ENCODE results near the gene CDC7. TPM values are rescaled to one million over a fixed set of nuclear protein-coding genes. Genes with fewer than 3 reads are reported as not detected.

The CDC7 gene
- total RNA-seq, 1 experiment from 2014 or later = 15.6 TPM

DNA sequence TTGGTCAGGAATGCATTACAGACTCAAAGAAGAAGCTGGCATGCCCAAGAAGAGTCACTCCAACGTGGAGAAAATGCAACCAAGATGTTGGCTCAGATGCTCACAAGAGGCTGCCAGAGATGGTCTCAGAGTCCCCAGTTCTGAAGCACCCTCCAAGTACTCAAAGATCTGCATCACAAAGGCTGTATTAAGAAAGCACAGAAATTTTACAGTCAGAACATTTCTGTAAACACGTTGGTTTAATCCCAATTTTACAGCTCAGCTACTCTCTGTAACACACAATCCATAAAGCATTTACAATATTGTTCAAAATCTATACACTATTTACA, 69.4 kb downstream of the CDC7 start:
- Mint-ChIP-seq H3K4me3 (ENCODE audit: low read depth, unreplicated experiment) (no peak overlapping the region), H3K9me3 (ENCODE audit: low read depth, unreplicated experiment) (no peaks in the 10 kb centered on the region), H3K27me3 (ENCODE audit: unreplicated experiment) (no peaks in the 10 kb centered on the region), H3K27ac (ENCODE audit: unreplicated experiment) (no peak overlapping the region), H3K4me1 (ENCODE audit: low read depth, unreplicated experiment) (peaks cover 14% of the 10 kb centered on the region), H3K36me3 (ENCODE audit: insufficient read depth, unreplicated experiment) (no peaks in the 10 kb centered on the region)
- intact Hi-C loops (cut with micrococcal nuclease; ENCODE audit: unreplicated experiment) = no loop called here
- DNase-seq = no peak
- TF ChIP-seq, protein P1, sequence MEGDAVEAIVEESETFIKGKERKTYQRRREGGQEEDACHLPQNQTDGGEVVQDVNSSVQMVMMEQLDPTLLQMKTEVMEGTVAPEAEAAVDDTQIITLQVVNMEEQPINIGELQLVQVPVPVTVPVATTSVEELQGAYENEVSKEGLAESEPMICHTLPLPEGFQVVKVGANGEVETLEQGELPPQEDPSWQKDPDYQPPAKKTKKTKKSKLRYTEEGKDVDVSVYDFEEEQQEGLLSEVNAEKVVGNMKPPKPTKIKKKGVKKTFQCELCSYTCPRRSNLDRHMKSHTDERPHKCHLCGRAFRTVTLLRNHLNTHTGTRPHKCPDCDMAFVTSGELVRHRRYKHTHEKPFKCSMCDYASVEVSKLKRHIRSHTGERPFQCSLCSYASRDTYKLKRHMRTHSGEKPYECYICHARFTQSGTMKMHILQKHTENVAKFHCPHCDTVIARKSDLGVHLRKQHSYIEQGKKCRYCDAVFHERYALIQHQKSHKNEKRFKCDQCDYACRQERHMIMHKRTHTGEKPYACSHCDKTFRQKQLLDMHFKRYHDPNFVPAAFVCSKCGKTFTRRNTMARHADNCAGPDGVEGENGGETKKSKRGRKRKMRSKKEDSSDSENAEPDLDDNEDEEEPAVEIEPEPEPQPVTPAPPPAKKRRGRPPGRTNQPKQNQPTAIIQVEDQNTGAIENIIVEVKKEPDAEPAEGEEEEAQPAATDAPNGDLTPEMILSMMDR (IDR thresholded peaks at IDR 0.05; ENCODE audit: unreplicated experiment) = no peak
- CTCF ChIA-PET = interaction anchor here (0.5 kb wide), 1 partner anchor 73 kb away, joined by 3 read pairs; no protein-coding TSS in a partner anchor
- BruUV-seq (replicated peaks) = no TSS peak

DNA sequence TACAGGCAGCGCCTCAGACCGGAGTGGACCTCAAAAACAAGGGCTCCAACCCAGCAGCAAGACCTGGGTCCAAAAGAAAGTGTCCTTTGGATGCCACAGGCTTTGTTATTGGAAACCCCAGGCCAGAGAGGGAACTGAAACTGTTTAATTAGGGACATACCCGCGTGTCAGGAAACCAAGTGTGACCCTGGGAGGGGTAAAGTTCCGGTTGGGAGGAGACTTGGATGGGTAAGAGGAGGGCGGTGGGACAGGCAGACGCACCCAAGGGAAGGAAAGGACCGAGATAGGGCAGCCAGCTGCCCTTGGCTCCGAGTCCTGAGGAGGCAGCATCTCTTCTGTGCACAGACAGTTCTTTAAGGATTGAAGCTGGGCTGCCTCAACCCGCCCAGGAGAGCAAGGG, 71.4 kb downstream of the CDC7 start:
- TF ChIP-seq, protein P1 (IDR thresholded peaks at IDR 0.05; ENCODE audit: unreplicated experiment) = no peak
- CTCF ChIA-PET = no interaction called here
- Mint-ChIP-seq H3K27me3 (ENCODE audit: unreplicated experiment) (no peaks in the 10 kb centered on the region), H3K9me3 (ENCODE audit: low read depth, unreplicated experiment) (no peaks in the 10 kb centered on the region), H3K27ac (ENCODE audit: unreplicated experiment) (no peak overlapping the region), H3K4me1 (ENCODE audit: low read depth, unreplicated experiment) (peaks cover 14% of the 10 kb centered on the region), H3K36me3 (ENCODE audit: insufficient read depth, unreplicated experiment) (no peaks in the 10 kb centered on the region), H3K4me3 (ENCODE audit: low read depth, unreplicated experiment) (no peak overlapping the region)
- BruUV-seq (replicated peaks) = no TSS peak
- DNase-seq = no peak
- intact Hi-C loops (cut with micrococcal nuclease; ENCODE audit: unreplicated experiment) = no loop called here

Other genes with a start within 250 kb of the CDC7 start
- not detected in 2 replicates for gene HFM1, start 96.0 kb upstream of the CDC7 start, total RNA-seq (2022)